Measurements from ENCODE around the gene USP10. TPM values are rescaled to one million over a fixed set of nuclear protein-coding genes. Genes with fewer than 3 reads are reported as not detected.
A peak's percentile ranks its signal among the peaks of the same experiment; 100 is the strongest.
"Not testable (repeated sequence)": the region's sequence is repeated elsewhere in the genome, so short reads cannot be mapped to it uniquely, and the experiment has no call there.

The USP10 gene
- total and polyA plus RNA-seq, 4 donors: 18.5 to 77.5 (median 63.0) TPM

DNA sequence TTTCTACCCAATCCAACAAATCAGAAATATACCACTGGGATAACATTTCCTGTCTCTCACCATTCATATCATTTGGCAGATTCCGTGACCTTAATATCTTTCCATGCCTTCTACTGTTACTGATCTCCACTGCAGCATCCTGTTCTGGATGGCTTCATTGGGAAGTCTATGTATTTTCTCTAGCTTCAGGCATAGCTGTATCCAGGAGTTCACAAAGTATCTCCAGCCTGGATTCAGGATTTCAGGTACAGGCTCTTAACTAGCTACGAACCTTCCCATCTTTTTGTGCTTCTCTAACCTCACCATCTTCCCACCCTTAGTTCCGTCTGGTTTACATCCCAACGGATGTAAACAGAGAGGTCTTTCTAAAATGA, 15.2 kb upstream of the USP10 start:
- no peak overlapping the region for H3K9ac ChIP-seq (ENCODE audit: insufficient read depth in 1 of 2, low read length in 2 of 2)
- TF ChIP-seq, protein P1, sequence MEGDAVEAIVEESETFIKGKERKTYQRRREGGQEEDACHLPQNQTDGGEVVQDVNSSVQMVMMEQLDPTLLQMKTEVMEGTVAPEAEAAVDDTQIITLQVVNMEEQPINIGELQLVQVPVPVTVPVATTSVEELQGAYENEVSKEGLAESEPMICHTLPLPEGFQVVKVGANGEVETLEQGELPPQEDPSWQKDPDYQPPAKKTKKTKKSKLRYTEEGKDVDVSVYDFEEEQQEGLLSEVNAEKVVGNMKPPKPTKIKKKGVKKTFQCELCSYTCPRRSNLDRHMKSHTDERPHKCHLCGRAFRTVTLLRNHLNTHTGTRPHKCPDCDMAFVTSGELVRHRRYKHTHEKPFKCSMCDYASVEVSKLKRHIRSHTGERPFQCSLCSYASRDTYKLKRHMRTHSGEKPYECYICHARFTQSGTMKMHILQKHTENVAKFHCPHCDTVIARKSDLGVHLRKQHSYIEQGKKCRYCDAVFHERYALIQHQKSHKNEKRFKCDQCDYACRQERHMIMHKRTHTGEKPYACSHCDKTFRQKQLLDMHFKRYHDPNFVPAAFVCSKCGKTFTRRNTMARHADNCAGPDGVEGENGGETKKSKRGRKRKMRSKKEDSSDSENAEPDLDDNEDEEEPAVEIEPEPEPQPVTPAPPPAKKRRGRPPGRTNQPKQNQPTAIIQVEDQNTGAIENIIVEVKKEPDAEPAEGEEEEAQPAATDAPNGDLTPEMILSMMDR (IDR thresholded peaks at IDR 0.05; ENCODE audit: control extremely low read depth, extremely low read depth): no peak
- no peaks in the 10 kb centered on the region for H3K36me3 ChIP-seq (ENCODE audit: control insufficient read depth in 4 of 4, insufficient read depth in 4 of 4, low read length in 4 of 4)
- DNase-seq (no peak), ATAC-seq (ENCODE audit: insufficient read depth, low FRiP score) (no peak)
- peaks cover 0 to 7% (median 0%) of the 10 kb centered on the region in 3 donors for H3K27me3 ChIP-seq (ENCODE audit: control insufficient read depth in 3 of 3, insufficient read depth in 3 of 3, low read length in 2 of 3)
- H3K4me1 ChIP-seq (ENCODE audit: control insufficient read depth in 5 of 5, insufficient read depth in 5 of 5, low read length in 5 of 5): no peaks in the 10 kb centered on the region
- no peak overlapping the region for H3K27ac ChIP-seq (ENCODE audit: low read depth in 1 of 2, low read length in 1 of 2)
- no peak overlapping the region for H3K4me3 ChIP-seq
- peaks cover 0 to 2% (median 0%) of the 10 kb centered on the region in 4 donors for H3K9me3 ChIP-seq (ENCODE audit: control insufficient read depth in 4 of 4, insufficient read depth in 3 of 4, low read length in 3 of 4)
- WGBS, 2 donors: 87 to 92% methylated on average over 4 of the region's 4 CpGs

DNA sequence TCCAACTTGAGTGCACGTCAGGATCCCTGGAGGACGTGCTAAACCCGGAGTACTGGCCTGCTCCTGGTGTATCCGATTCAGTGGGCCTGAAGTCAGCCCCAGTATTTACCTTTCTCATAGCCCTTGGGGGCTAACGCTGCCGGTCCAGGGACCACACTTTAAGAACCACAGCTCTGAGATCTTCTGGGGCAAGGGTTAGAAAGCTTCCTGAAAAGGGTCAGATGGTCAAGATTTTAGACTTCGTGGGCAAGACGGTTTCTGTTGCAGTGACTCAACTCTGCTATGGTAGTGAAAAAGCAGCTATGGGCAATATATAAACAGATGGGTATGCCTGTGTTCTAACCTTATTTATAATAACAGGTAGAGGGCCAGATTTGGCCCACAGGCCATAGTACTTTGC, 14.6 kb upstream of the USP10 start:
- Histone ChIP-seq H3K27ac (ENCODE audit: low read depth in 1 of 2, low read length in 1 of 2) (no peak overlapping the region), H3K4me1 (ENCODE audit: control insufficient read depth in 5 of 5, insufficient read depth in 5 of 5, low read length in 5 of 5) (no peaks in the 10 kb centered on the region), H3K36me3 (ENCODE audit: control insufficient read depth in 4 of 4, insufficient read depth in 4 of 4, low read length in 4 of 4) (no peaks in the 10 kb centered on the region), H3K9ac (ENCODE audit: insufficient read depth in 1 of 2, low read length in 2 of 2) (no peak overlapping the region), H3K9me3 (ENCODE audit: control insufficient read depth in 4 of 4, insufficient read depth in 3 of 4, low read length in 3 of 4) (peaks cover 0 to 2% (median 0%) of the 10 kb centered on the region in 4 donors), H3K4me3 (no peak overlapping the region), H3K27me3 (ENCODE audit: control insufficient read depth in 3 of 3, insufficient read depth in 3 of 3, low read length in 2 of 3) (peaks cover 0 to 7% (median 0%) of the 10 kb centered on the region in 3 donors)
- no peak for DNase-seq
- no peak for ATAC-seq (ENCODE audit: insufficient read depth, low FRiP score)
- WGBS, 2 donors: 69 to 87% methylated on average over 8 of the region's 8 CpGs
- TF ChIP-seq, protein P1 (IDR thresholded peaks at IDR 0.05; ENCODE audit: control extremely low read depth, extremely low read depth): no peak

DNA sequence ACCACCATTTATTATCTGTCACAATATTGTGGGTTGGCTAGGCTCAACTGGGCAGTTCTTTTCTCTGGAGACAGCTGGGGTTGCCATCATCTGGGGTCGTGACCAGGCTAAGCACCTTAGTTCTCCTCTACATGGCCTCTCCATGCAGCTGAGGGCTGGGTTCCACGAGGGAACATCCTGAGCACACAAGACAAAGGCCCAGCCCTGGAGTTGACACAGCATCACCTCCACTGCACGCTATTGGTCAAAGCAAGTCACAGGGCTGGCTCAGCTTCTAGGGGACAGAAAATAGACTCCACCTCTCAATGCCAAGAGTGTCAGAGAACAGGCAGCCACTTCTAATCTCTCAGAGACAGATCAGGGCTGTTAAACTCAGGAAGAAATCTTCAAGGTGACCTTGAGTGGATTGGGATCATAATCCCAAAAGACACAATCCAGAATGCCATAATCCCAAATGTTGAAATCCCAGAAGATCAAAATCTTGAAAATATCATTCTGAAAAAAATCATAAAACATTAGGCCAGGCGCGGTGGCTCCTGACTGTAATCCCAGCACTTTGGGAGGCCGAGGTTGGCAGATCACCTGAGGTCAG, 13.0 kb upstream of the USP10 start:
- ATAC-seq (ENCODE audit: insufficient read depth, low FRiP score) (no peak), DNase-seq (no peak)
- Histone ChIP-seq H3K4me1 (ENCODE audit: control insufficient read depth in 5 of 5, insufficient read depth in 5 of 5, low read length in 5 of 5) (no peaks in the 10 kb centered on the region), H3K4me3 (no peak overlapping the region), H3K9me3 (ENCODE audit: control insufficient read depth in 4 of 4, insufficient read depth in 3 of 4, low read length in 3 of 4) (peaks cover 0 to 2% (median 0%) of the 10 kb centered on the region in 4 donors), H3K27ac (ENCODE audit: low read depth in 1 of 2, low read length in 1 of 2) (no peak overlapping the region), H3K9ac (ENCODE audit: insufficient read depth in 1 of 2, low read length in 2 of 2) (no peak overlapping the region), H3K27me3 (ENCODE audit: control insufficient read depth in 3 of 3, insufficient read depth in 3 of 3, low read length in 2 of 3) (peaks cover 0 to 7% (median 0%) of the 10 kb centered on the region in 3 donors), H3K36me3 (ENCODE audit: control insufficient read depth in 4 of 4, insufficient read depth in 4 of 4, low read length in 4 of 4) (no peaks in the 10 kb centered on the region)
- TF ChIP-seq, protein P1 (IDR thresholded peaks at IDR 0.05; ENCODE audit: control extremely low read depth, extremely low read depth): no peak
- 85 to 90% methylated on average over 6 of the region's 6 CpGs for WGBS, 2 donors

DNA sequence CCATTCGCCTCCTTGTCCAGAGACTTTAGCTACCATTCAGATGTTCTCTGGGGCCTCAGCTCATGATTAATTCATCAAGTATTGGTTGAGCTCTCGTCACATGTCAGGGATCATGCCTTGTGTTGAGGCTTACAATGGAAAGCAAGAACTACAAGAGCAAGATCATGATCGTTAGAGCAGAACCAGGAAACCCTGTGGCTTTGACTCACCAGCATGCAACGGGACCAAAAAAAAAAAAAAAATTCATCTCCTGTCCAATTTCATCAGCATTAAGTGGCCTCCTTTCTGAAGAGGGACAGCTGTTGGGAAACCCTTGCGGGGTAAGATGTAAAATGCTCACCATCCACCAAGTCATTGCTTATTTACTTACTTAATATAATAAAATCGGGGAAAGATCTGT, 12.1 kb upstream of the USP10 start:
- H3K27me3 ChIP-seq (ENCODE audit: control insufficient read depth in 3 of 3, insufficient read depth in 3 of 3, low read length in 2 of 3): peaks cover 0 to 7% (median 0%) of the 10 kb centered on the region in 3 donors
- no peak overlapping the region for H3K4me3 ChIP-seq
- H3K36me3 ChIP-seq (ENCODE audit: control insufficient read depth in 4 of 4, insufficient read depth in 4 of 4, low read length in 4 of 4): no peaks in the 10 kb centered on the region
- 52 to 67% methylated on average over 6 of the region's 6 CpGs for WGBS, 2 donors
- TF ChIP-seq, protein P1 (IDR thresholded peaks at IDR 0.05; ENCODE audit: control extremely low read depth, extremely low read depth): no peak
- H3K4me1 ChIP-seq (ENCODE audit: control insufficient read depth in 5 of 5, insufficient read depth in 5 of 5, low read length in 5 of 5): no peaks in the 10 kb centered on the region
- H3K27ac ChIP-seq (ENCODE audit: low read depth in 1 of 2, low read length in 1 of 2): no peak overlapping the region
- DNase-seq (peak in 1 of 3 donors; percentile 11), ATAC-seq (ENCODE audit: insufficient read depth, low FRiP score) (no peak)
- peaks cover 0 to 2% (median 0%) of the 10 kb centered on the region in 4 donors for H3K9me3 ChIP-seq (ENCODE audit: control insufficient read depth in 4 of 4, insufficient read depth in 3 of 4, low read length in 3 of 4)
- no peak overlapping the region for H3K9ac ChIP-seq (ENCODE audit: insufficient read depth in 1 of 2, low read length in 2 of 2)

DNA sequence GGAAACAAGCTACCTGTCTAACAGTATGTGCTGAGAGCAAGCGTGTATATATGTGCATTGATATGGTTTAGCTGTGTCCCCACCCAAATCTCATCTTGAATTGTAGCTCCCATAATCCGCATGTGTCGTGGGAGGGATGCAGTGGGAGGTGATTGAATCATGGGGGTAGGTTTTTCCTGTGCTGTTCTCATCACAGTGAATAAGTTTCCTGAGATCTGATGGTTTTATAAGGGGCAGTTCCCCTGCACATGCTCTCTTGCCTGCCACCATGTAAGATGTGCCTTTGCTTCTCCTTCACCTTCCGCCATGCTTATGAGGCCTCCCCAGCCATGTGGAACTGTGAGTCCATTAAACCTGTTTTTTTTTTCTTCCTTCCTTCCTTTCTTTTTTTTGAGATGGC, 11.6 kb upstream of the USP10 start:
- 97% methylated on average over 4 of the region's 4 CpGs for WGBS, 2 donors
- H3K4me1 ChIP-seq (ENCODE audit: control insufficient read depth in 5 of 5, insufficient read depth in 5 of 5, low read length in 5 of 5); H3K9me3 ChIP-seq (ENCODE audit: control insufficient read depth in 4 of 4, insufficient read depth in 3 of 4, low read length in 3 of 4); H3K27me3 ChIP-seq (ENCODE audit: control insufficient read depth in 3 of 3, insufficient read depth in 3 of 3, low read length in 2 of 3); H3K9ac ChIP-seq (ENCODE audit: insufficient read depth in 1 of 2, low read length in 2 of 2); H3K27ac ChIP-seq (ENCODE audit: low read depth in 1 of 2, low read length in 1 of 2); ATAC-seq (ENCODE audit: insufficient read depth, low FRiP score); H3K4me3 ChIP-seq; H3K36me3 ChIP-seq (ENCODE audit: control insufficient read depth in 4 of 4, insufficient read depth in 4 of 4, low read length in 4 of 4); DNase-seq: not testable (repeated sequence)
